ENCODE measurements around the gene PER1.

PER1 gene

DNA sequence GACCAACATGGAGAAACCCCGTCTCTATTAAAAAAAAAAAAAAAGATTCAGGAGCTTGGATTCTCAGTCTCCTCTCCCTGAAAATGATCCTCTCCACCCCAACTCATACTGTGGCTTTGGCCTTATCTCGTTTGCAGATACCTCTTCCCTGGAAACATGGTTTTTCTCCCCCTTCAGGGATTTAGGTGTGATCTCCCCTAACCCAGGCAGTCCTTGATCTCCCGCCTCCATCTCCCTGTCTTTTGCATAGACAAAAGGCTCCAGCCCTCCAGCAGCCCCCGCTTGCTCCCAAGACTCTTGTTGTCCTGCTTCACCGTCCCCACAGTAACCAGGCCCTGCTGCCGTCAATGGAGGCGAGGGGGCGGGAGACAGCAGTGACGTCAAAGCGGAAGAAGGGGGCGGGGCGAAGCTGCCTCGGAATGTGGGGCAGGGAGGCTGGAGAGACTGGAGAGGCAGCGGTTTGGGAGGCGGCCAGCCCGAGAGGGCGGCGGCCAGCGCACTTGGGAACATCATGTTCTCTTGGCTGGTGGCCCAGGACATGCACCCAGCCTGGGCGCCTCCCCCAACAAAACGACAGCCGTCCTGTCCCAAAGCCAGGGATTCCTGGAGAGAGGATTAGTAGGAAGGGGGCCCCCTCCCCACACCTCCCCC lies 1.9 kb upstream of the PER1 start:
- no peaks in the 10 kb centered on the region for H3K9me3 ChIP-seq (ENCODE audit: insufficient read depth, low read depth, low read length)
- H3F3A ChIP-seq (ENCODE audit: low read depth) = 0 out of 2 replicates have a peak, but pooled peaks cover 4% of the 10 kb centered on the region
- no peak for TF ChIP-seq CTCF (conservative IDR thresholded peaks at IDR 0.05; ENCODE audit: low read length)
- TF ChIP-seq EZH2phosphoT487 (IDR thresholded peaks at IDR 0.05; ENCODE audit: borderline replicate concordance) = no peak
- H3K9me2 ChIP-seq (replicated peaks; ENCODE audit: low read depth, low read length) = no peaks in the 10 kb centered on the region
- H3K4me1 ChIP-seq (ENCODE audit: insufficient read depth, low read length, poor library complexity, severe bottlenecking) = peaks cover 34% of the 10 kb centered on the region
- H3K79me2 ChIP-seq (ENCODE audit: insufficient read depth, low read length) = peaks cover 11% of the 10 kb centered on the region; the same call in 1 of the 2 replicates
- H2AFZ ChIP-seq (ENCODE audit: low read length) = no peak overlapping the region
- no peak overlapping the region for H3K4me3 ChIP-seq (ENCODE audit: low read length, poor library complexity, severe bottlenecking)
- H3K9ac ChIP-seq (ENCODE audit: low read depth, low read length, poor library complexity, severe bottlenecking) = no peak overlapping the region
- H4K20me1 ChIP-seq (ENCODE audit: insufficient read depth, low read length, poor library complexity, severe bottlenecking) = peaks cover 21% of the 10 kb centered on the region
- peaks cover 8% of the 10 kb centered on the region; the same call in 1 of the 2 replicates for H3K36me3 ChIP-seq (ENCODE audit: insufficient read depth, low read length)
- no peaks in the 10 kb centered on the region for H3K27me3 ChIP-seq (ENCODE audit: insufficient read depth, low read length, poor library complexity, severe bottlenecking)
- no peak overlapping the region for H3K4me2 ChIP-seq (ENCODE audit: low read depth, low read length, poor library complexity, severe bottlenecking)

GRCh38 chr17:8153525-8153956 lies 1.3 kb upstream of the PER1 start:
- H2AFZ ChIP-seq (ENCODE audit: low read length) = no peak overlapping the region
- no peak overlapping the region for H3K4me2 ChIP-seq (ENCODE audit: low read depth, low read length, poor library complexity, severe bottlenecking)
- H3K4me3 ChIP-seq (ENCODE audit: low read length, poor library complexity, severe bottlenecking) = no peak overlapping the region
- no peaks in the 10 kb centered on the region for H3K9me3 ChIP-seq (ENCODE audit: insufficient read depth, low read depth, low read length)
- H3K79me2 ChIP-seq (ENCODE audit: insufficient read depth, low read length) = peaks cover 11% of the 10 kb centered on the region; the same call in 1 of the 2 replicates
- no peak for TF ChIP-seq CTCF (conservative IDR thresholded peaks at IDR 0.05; ENCODE audit: low read length)
- TF ChIP-seq EZH2phosphoT487 (IDR thresholded peaks at IDR 0.05; ENCODE audit: borderline replicate concordance) = no peak
- no peak overlapping the region for H3K9ac ChIP-seq (ENCODE audit: low read depth, low read length, poor library complexity, severe bottlenecking)
- peaks cover 18% of the 10 kb centered on the region for H4K20me1 ChIP-seq (ENCODE audit: insufficient read depth, low read length, poor library complexity, severe bottlenecking)
- H3F3A ChIP-seq (ENCODE audit: low read depth) = 0 out of 2 replicates have a peak, but pooled peaks cover 3% of the 10 kb centered on the region
- no peaks in the 10 kb centered on the region for H3K27me3 ChIP-seq (ENCODE audit: insufficient read depth, low read length, poor library complexity, severe bottlenecking)
- peaks cover 8% of the 10 kb centered on the region; the same call in 1 of the 2 replicates for H3K36me3 ChIP-seq (ENCODE audit: insufficient read depth, low read length)
- no peaks in the 10 kb centered on the region for H3K9me2 ChIP-seq (replicated peaks; ENCODE audit: low read depth, low read length)
- peaks cover 34% of the 10 kb centered on the region for H3K4me1 ChIP-seq (ENCODE audit: insufficient read depth, low read length, poor library complexity, severe bottlenecking)

DNA sequence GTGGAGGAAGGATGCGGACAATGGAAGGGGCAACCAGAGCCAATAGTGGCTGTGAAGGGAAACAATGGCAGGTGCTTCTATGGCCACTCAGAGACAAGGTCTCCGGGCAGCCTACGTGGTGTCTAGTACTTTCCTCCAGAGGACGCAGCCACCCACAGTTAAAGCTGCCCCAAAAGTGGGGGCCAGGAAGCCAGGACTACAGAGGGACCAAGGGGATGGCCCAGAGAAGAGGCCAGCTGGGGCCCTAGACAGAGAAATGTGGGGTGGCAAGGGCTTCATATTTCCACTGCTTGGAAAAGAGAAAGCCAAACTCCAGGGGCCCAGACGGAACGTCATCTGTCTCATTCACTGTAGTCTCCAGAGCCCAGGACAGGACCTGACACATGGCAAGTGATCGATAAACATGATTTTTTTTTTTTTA lies 837 bp upstream of the PER1 start:
- Histone ChIP-seq H3K4me2 (ENCODE audit: low read depth, low read length, poor library complexity, severe bottlenecking) (peak overlapping the region; percentile 97), H3K36me3 (ENCODE audit: insufficient read depth, low read length) (peaks cover 8% of the 10 kb centered on the region; the same call in 1 of the 2 replicates), H2AFZ (ENCODE audit: low read length) (no peak overlapping the region), H3F3A (ENCODE audit: low read depth) (no peaks in the 10 kb centered on the region), H3K9me3 (ENCODE audit: insufficient read depth, low read depth, low read length) (no peaks in the 10 kb centered on the region), H3K9ac (ENCODE audit: low read depth, low read length, poor library complexity, severe bottlenecking) (no peak overlapping the region), H3K27me3 (ENCODE audit: insufficient read depth, low read length, poor library complexity, severe bottlenecking) (no peaks in the 10 kb centered on the region), H4K20me1 (ENCODE audit: insufficient read depth, low read length, poor library complexity, severe bottlenecking) (peaks cover 15% of the 10 kb centered on the region), H3K4me1 (ENCODE audit: insufficient read depth, low read length, poor library complexity, severe bottlenecking) (peaks cover 34% of the 10 kb centered on the region), H3K79me2 (ENCODE audit: insufficient read depth, low read length) (peaks cover 11% of the 10 kb centered on the region; the same call in 1 of the 2 replicates), H3K9me2 (replicated peaks; ENCODE audit: low read depth, low read length) (no peaks in the 10 kb centered on the region), H3K4me3 (ENCODE audit: low read length, poor library complexity, severe bottlenecking) (peak overlapping the region; percentile 87)
- no peak for TF ChIP-seq CTCF (conservative IDR thresholded peaks at IDR 0.05; ENCODE audit: low read length)
- TF ChIP-seq EZH2phosphoT487 (IDR thresholded peaks at IDR 0.05; ENCODE audit: borderline replicate concordance) = no peak

Measured in Loucy (cell line).